ENCODE measurements around the gene CTPS1.

DNA sequence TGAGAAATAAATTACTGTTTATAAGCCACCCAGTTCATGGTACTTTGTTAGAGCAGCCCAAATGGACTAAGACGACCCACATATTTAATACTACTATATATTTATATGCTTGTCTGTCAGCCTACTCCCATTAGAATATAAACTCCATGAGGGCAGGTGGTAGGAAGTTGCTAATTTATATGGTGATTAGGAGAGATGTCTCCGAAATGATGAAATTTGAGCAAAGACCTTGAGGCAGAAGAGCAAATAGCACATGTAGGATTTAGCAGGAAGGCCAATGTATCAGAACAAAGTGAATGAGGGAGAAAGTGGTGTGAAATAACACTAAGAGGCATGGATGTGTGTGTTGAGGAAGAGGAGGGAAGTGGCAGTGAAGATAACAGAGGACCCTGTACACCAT lies 52.7 kb downstream of the CTPS1 start:
- TF ChIP-seq CTCF (conservative IDR thresholded peaks at IDR 0.05; ENCODE audit: low read depth, low read length) (no peak), EZH2 (IDR thresholded peaks at IDR 0.05; ENCODE audit: borderline replicate concordance, low read depth, low read length, poor library complexity, severe bottlenecking) (no peak)
